Brain microvascular endothelial cell (primary cell): ENCODE data around the gene CLEC4A.
"Not testable (repeated sequence)": the region's sequence is repeated elsewhere in the genome, so short reads cannot be mapped to it uniquely, and the experiment has no call there.

ENCODE experiments used
- DNase-seq: peaks from one replicate; pipeline ENCODE4 v3.0.0-alpha.2; 2020
- H3K27ac ChIP-seq: fragments of 250-450 bp; sonication (Bioruptor Pico); 2 replicates; pipeline ENCODE4 v1.5.1; 2020; ENCODE audit warnings: mild to moderate bottlenecking, moderate library complexity
- H3K27me3 ChIP-seq: fragments of 250-450 bp; sonication (Bioruptor Pico); replicated peaks from 2 replicates; pipeline ENCODE4 v1.5.1; 2020; ENCODE audit warnings: mild to moderate bottlenecking
- H3K36me3 ChIP-seq: fragments of 250-450 bp; sonication (Bioruptor Pico); replicated peaks from 2 replicates; pipeline ENCODE4 v1.5.1; 2020; ENCODE audit warnings: mild to moderate bottlenecking
- H3K4me3 ChIP-seq: 2 replicates; pipeline ENCODE4 v1.5.1; 2011; ENCODE audit warnings: low read depth, mild to moderate bottlenecking, control low read depth, low read length, moderate library complexity
- CTCF ChIP-seq: IDR thresholded peaks from 2 replicates; pipeline ENCODE4 v1.5.1; 2011; ENCODE audit warnings: low read depth, mild to moderate bottlenecking, moderate library complexity, low read length, control low read depth, inconsistent platforms; ENCODE audit errors: missing control alignments
- in situ Hi-C: cut with HindIII; loops from 2 replicates; pipeline ENCODE4 v1.10.0; 2017; ENCODE audit warnings: low sequenced_read_pairs, low pct_ligation_motif_present

The CLEC4A gene

GRCh38 chr12:8120072-8120713, 3.2 kb upstream of the CLEC4A start:
- Histone ChIP-seq H3K4me3 (no peak overlapping the region), H3K27ac (no peak overlapping the region), H3K36me3 (no peaks in the 10 kb centered on the region), H3K27me3 (no peaks in the 10 kb centered on the region)
- DNase-seq: no peak
- no peak for TF ChIP-seq CTCF
- in situ Hi-C loops: no loop called here

GRCh38 chr12:8127138-8127537, 3.7 kb downstream of the CLEC4A start:
- no peak overlapping the region for H3K4me3 ChIP-seq
- in situ Hi-C loops: no loop called here
- no peak for TF ChIP-seq CTCF

GRCh38 chr12:8133636-8134397, 10.4 kb downstream of the CLEC4A start:
- H3K4me3 ChIP-seq, H3K27ac ChIP-seq, H3K27me3 ChIP-seq, H3K36me3 ChIP-seq, DNase-seq, in situ Hi-C loops: not testable (repeated sequence)

More at GRCh38 chr12:8127138-8127537, 3.7 kb downstream of the CLEC4A start:
- H3K27ac ChIP-seq: no peak overlapping the region
- no peak for DNase-seq
- no peaks in the 10 kb centered on the region for H3K27me3 ChIP-seq
- H3K36me3 ChIP-seq: no peaks in the 10 kb centered on the region

- in situ Hi-C loops: not testable (repeated sequence)
Observed at GRCh38 chr12:8134398-8134930, 11.0 kb downstream of the CLEC4A start.

GRCh38 chr12:8141647-8142046, 18.2 kb downstream of the CLEC4A start:
- H3K36me3 ChIP-seq, H3K27ac ChIP-seq, H3K4me3 ChIP-seq, in situ Hi-C loops, H3K27me3 ChIP-seq, DNase-seq: not testable (repeated sequence)

More at GRCh38 chr12:8134398-8134930, 11.0 kb downstream of the CLEC4A start:
- H3K36me3 ChIP-seq, DNase-seq, H3K27me3 ChIP-seq, H3K27ac ChIP-seq, H3K4me3 ChIP-seq: not testable (repeated sequence)

GRCh38 chr12:8143261-8143660, 19.8 kb downstream of the CLEC4A start:
- TF ChIP-seq CTCF: no peak
- H3K27ac ChIP-seq: no peak overlapping the region
- DNase-seq: no peak
- in situ Hi-C loops: no loop called here
- H3K36me3 ChIP-seq: no peaks in the 10 kb centered on the region
- H3K27me3 ChIP-seq: no peaks in the 10 kb centered on the region
- H3K4me3 ChIP-seq: no peak overlapping the region

GRCh38 chr12:8145754-8146441, 22.5 kb downstream of the CLEC4A start:
- peak; percentile 79 for DNase-seq
- no peak overlapping the region for H3K27ac ChIP-seq
- in situ Hi-C loops: no loop called here
- no peaks in the 10 kb centered on the region for H3K36me3 ChIP-seq
- H3K27me3 ChIP-seq: no peaks in the 10 kb centered on the region
- peak overlapping the region; percentile 37 for H3K4me3 ChIP-seq
- no peak for TF ChIP-seq CTCF
